HepG2 (cell line): Measurements from ENCODE around the gene FRK. TPM values are rescaled to one million over a fixed set of nuclear protein-coding genes. Genes with fewer than 3 reads are reported as not detected.

ENCODE experiments used
- AHDC1 ChIP-seq: sonication (generic); formaldehyde crosslinking; IDR thresholded peaks from 2 replicates; pipeline ENCODE4 v1.5.1; 2020; ENCODE audit warnings: mild to moderate bottlenecking, missing genetic modification reagents, borderline replicate concordance
- FLYWCH1 ChIP-seq: sonication (generic); formaldehyde crosslinking; IDR thresholded peaks from 2 replicates; pipeline ENCODE4 v1.8.1; 2023; ENCODE audit warnings: mild to moderate bottlenecking, missing genetic modification reagents
- GATAD1 ChIP-seq: IDR thresholded peaks from 2 replicates; pipeline ENCODE4 v1.6.1; 2016; ENCODE audit warnings: missing genetic modification reagents, missing compliant biosample characterization
- HMG20A ChIP-seq: IDR thresholded peaks from 2 replicates; pipeline ENCODE4 v1.6.1; 2016; ENCODE audit warnings: borderline replicate concordance
- HMGA1 ChIP-seq: sonication (generic); formaldehyde crosslinking; conservative IDR thresholded peaks from 2 replicates; pipeline ENCODE4 v1.4.0; 2020; ENCODE audit warnings: missing genetic modification reagents
- KLF11 ChIP-seq: IDR thresholded peaks from 2 replicates; pipeline ENCODE4 v1.6.1; 2016; ENCODE audit warnings: missing compliant biosample characterization
- MBNL3 ChIP-seq: fragments of 250-450 bp; sonication (Bioruptor Pico); conservative IDR thresholded peaks from 2 replicates; pipeline ENCODE4 v1.8.0; 2022; ENCODE audit warnings: mild to moderate bottlenecking, inconsistent platforms
- POGK ChIP-seq: sonication (generic); formaldehyde crosslinking; conservative IDR thresholded peaks from 2 replicates; pipeline ENCODE4 v1.8.0; 2022; ENCODE audit warnings: mild to moderate bottlenecking, moderate library complexity, missing genetic modification reagents
- RARA ChIP-seq: IDR thresholded peaks from 2 replicates; pipeline ENCODE4 v1.6.1; 2016; ENCODE audit warnings: missing genetic modification reagents, missing compliant biosample characterization
- RBM39 ChIP-seq: fragments of 200-400 bp; formaldehyde crosslinking; IDR thresholded peaks from one replicate; pipeline ENCODE4 v1.6.1; 2018; ENCODE audit warnings: antibody characterized with exemption, mild to moderate bottlenecking, low read depth, low read length; ENCODE audit not compliant: poor library complexity, severe bottlenecking
- SMAD1 ChIP-seq: sonication (generic); formaldehyde crosslinking; IDR thresholded peaks from 2 replicates; pipeline ENCODE4 v1.4.0; 2020; ENCODE audit warnings: missing genetic modification reagents, low read depth, mild to moderate bottlenecking, borderline replicate concordance
- ZFYVE20 ChIP-seq: sonication (generic); formaldehyde crosslinking; IDR thresholded peaks from 2 replicates; pipeline ENCODE4 v1.8.0; 2023; ENCODE audit warnings: low read depth, mild to moderate bottlenecking, moderate library complexity, missing genetic modification reagents, borderline replicate concordance
- ZNF430 ChIP-seq: sonication (generic); formaldehyde crosslinking; IDR thresholded peaks from 2 replicates; pipeline ENCODE4 v1.9.0; 2021; ENCODE audit warnings: mild to moderate bottlenecking, missing genetic modification reagents
- polyA plus RNA-seq, 8 experiments: library from polyadenylated mRNA; depleted of rRNA in 3 of 8; stranded (reverse) in 7 of 8; unstranded in 1 of 8; fragments of >200 nt; fragmentation: Illumina TruSeq in 4 of 8; extraction: Trizol in 4 of 8; gene quantifications; 2 replicates each; pipeline versions ENCODE4 v1.2.1 to v1.2.3, GENCODE V29; 2011 to 2016; ENCODE audit warnings: low read depth in 4 of 8, missing spikeins in 1 of 8, mixed read lengths in 1 of 8; ENCODE audit not compliant: insufficient read depth in 1 of 8
- total RNA-seq, 5 experiments: library from RNA; depleted of rRNA; stranded (reverse); fragments of >200 nt; fragmentation: Illumina TruSeq; extraction: Trizol; gene quantifications; 2 replicates each; pipeline ENCODE4 v1.2.3, GENCODE V29; 2016; ENCODE audit warnings: low read depth in 1 of 5
- TF ChIP-seq, protein P1 (sequence below): IDR thresholded peaks from 2 replicates; pipeline ENCODE4 v1.6.1; 2012; ENCODE audit warnings: low read depth, low read length, improper control_type of control experiment

Gene FRK
- total and polyA plus RNA-seq, 2 of the 13 experiments (the other 11 are each of a cell fraction or from before 2014, with no cell fraction given) = 1.3 to 2.9 TPM

DNA sequence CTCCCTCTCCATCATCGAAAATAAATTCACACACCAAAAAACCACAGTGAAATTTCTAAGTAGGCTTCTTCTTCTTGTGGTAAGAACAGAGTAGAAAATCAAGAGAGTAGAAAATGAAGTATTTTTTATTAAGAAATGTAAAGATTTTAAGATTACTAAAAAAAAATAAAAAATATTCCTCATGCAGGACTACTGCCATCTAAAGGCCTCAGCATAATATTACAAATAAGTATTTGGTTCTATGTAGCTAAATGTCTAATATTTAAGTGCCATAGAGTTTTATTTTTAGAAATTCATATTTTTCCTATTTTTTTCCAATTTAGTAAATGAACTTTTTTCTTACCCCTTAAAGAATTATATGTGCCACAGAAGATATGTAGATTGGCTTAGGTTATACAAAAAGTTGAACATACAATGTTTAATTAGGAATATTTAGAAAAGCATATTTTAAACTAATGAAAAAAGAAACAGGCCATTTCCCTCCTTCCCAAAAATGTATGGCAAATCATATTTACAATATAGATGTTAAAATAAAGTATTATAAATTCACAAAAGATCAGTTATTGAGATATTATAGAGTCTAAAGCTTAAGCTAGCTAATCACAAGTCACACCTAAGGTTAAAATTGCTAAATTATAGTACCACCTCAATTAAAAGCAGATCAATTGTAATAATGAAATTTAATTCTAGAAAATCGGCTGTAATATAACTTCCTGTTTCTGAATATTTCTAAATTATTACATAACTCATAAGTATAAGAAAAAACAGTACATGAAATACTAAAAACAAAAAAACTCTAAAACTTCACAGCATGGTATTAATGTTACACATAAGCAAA, 36.5 kb upstream of the FRK start (continued):
- TF ChIP-seq SMAD1 (CRISPR knock-in tag) (no peak), ZNF430 (CRISPR knock-in tag) (no peak), HMG20A (0 out of 2 replicates have a peak, but pooled peaks have one; percentile 18), HMGA1 (no peak), AHDC1 (CRISPR knock-in tag) (no peak), ZFYVE20 (CRISPR knock-in tag) (no peak), RARA (no peak), KLF11 (CRISPR knock-in tag) (no peak), RBM39 (no peak), MBNL3 (CRISPR knock-in tag) (no peak), GATAD1 (CRISPR knock-in tag) (no peak), FLYWCH1 (no peak), POGK (CRISPR knock-in tag) (no peak)
- TF ChIP-seq, protein P1, sequence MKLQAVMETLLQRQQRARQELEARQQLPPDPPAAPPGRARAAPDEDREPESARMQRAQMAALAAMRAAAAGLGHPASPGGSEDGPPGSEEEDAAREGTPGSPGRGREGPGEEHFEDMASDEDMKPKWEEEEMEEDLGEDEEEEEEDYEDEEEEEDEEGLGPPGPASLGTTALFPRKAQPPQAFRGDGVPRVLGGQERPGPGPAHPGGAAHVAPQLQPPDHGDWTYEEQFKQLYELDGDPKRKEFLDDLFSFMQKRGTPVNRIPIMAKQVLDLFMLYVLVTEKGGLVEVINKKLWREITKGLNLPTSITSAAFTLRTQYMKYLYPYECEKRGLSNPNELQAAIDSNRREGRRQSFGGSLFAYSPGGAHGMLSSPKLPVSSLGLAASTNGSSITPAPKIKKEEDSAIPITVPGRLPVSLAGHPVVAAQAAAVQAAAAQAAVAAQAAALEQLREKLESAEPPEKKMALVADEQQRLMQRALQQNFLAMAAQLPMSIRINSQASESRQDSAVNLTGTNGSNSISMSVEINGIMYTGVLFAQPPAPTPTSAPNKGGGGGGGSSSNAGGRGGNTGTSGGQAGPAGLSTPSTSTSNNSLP = peak; percentile 72; the same call in 1 of the 2 replicates
